Neutrophil (primary cell): Measurements from ENCODE around the gene DIP2C.

Experiments
- H3K27ac ChIP-seq: fragments of 200-600 bp; sonication (generic); 2 replicates; pipeline ENCODE4 v1.5.1; 2016; ENCODE audit warnings: mild to moderate bottlenecking, moderate library complexity
- H3K27me3 ChIP-seq: fragments of 200-600 bp; sonication (generic); 2 replicates; pipeline ENCODE4 v1.6.0; 2016; ENCODE audit warnings: mild to moderate bottlenecking
- H3K36me3 ChIP-seq: fragments of 200-600 bp; sonication (generic); 2 replicates; pipeline ENCODE4 v1.5.1; 2017
- H3K4me1 ChIP-seq, 2 experiments: fragments of 200-600 bp in 1 of 2; sonication (generic) in 1 of 2; 1 replicate in 1 of 2; 2 replicates in 1 of 2; pipeline versions ENCODE4 v1.5.1 to v1.6.1; 2013 to 2016; ENCODE audit warnings: low read depth in 1 of 2, low read length in 1 of 2, mild to moderate bottlenecking in 1 of 2, moderate library complexity in 1 of 2; ENCODE audit not compliant: control insufficient read depth in 1 of 2, insufficient read depth in 1 of 2
- H3K4me3 ChIP-seq, 2 experiments: fragments of 200-600 bp in 1 of 2; sonication (generic) in 1 of 2; 1 replicate in 1 of 2; 2 replicates in 1 of 2; pipeline ENCODE4 v1.5.1; 2013 to 2016; ENCODE audit warnings: low read depth in 1 of 2, low read length in 1 of 2, mild to moderate bottlenecking in 1 of 2, moderate library complexity in 1 of 2
- H3K9me3 ChIP-seq: fragments of 200-600 bp; sonication (generic); 2 replicates; pipeline ENCODE4 v1.5.1; 2016
- TF ChIP-seq, protein P1 (sequence below): fragments of 200-600 bp; sonication (generic); IDR thresholded peaks from 2 replicates; pipeline ENCODE4 v1.5.1; 2016; ENCODE audit warnings: antibody characterized with exemption

Gene DIP2C, protein sequence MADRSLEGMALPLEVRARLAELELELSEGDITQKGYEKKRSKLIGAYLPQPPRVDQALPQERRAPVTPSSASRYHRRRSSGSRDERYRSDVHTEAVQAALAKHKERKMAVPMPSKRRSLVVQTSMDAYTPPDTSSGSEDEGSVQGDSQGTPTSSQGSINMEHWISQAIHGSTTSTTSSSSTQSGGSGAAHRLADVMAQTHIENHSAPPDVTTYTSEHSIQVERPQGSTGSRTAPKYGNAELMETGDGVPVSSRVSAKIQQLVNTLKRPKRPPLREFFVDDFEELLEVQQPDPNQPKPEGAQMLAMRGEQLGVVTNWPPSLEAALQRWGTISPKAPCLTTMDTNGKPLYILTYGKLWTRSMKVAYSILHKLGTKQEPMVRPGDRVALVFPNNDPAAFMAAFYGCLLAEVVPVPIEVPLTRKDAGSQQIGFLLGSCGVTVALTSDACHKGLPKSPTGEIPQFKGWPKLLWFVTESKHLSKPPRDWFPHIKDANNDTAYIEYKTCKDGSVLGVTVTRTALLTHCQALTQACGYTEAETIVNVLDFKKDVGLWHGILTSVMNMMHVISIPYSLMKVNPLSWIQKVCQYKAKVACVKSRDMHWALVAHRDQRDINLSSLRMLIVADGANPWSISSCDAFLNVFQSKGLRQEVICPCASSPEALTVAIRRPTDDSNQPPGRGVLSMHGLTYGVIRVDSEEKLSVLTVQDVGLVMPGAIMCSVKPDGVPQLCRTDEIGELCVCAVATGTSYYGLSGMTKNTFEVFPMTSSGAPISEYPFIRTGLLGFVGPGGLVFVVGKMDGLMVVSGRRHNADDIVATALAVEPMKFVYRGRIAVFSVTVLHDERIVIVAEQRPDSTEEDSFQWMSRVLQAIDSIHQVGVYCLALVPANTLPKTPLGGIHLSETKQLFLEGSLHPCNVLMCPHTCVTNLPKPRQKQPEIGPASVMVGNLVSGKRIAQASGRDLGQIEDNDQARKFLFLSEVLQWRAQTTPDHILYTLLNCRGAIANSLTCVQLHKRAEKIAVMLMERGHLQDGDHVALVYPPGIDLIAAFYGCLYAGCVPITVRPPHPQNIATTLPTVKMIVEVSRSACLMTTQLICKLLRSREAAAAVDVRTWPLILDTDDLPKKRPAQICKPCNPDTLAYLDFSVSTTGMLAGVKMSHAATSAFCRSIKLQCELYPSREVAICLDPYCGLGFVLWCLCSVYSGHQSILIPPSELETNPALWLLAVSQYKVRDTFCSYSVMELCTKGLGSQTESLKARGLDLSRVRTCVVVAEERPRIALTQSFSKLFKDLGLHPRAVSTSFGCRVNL (N-terminal part only)

GRCh38 chr10:689452-690371, at the start of gene DIP2C:
Gene DIP2C (minus strand): TSS chr10:689668. CDS start chr10:689578, 90 bp downstream.
- Histone ChIP-seq H3K9me3 (no peaks in the 10 kb centered on the region), H3K27me3 (peaks cover 80% of the 10 kb centered on the region), H3K4me1 (no peaks in the 10 kb centered on the region), H3K27ac (no peak within 1 kb of the TSS), H3K36me3 (no peaks in the 10 kb centered on the region), H3K4me3 (no peak within 1 kb of the TSS)
- TF ChIP-seq, protein P1, sequence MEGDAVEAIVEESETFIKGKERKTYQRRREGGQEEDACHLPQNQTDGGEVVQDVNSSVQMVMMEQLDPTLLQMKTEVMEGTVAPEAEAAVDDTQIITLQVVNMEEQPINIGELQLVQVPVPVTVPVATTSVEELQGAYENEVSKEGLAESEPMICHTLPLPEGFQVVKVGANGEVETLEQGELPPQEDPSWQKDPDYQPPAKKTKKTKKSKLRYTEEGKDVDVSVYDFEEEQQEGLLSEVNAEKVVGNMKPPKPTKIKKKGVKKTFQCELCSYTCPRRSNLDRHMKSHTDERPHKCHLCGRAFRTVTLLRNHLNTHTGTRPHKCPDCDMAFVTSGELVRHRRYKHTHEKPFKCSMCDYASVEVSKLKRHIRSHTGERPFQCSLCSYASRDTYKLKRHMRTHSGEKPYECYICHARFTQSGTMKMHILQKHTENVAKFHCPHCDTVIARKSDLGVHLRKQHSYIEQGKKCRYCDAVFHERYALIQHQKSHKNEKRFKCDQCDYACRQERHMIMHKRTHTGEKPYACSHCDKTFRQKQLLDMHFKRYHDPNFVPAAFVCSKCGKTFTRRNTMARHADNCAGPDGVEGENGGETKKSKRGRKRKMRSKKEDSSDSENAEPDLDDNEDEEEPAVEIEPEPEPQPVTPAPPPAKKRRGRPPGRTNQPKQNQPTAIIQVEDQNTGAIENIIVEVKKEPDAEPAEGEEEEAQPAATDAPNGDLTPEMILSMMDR = no peak

- H3K4me3 ChIP-seq = no peak overlapping the region
- H3K27me3 ChIP-seq = no peaks in the 10 kb centered on the region
- TF ChIP-seq, protein P1 = no peak
Observed at GRCh38 chr10:734481-734880, 45.0 kb upstream of the DIP2C start.

DNA sequence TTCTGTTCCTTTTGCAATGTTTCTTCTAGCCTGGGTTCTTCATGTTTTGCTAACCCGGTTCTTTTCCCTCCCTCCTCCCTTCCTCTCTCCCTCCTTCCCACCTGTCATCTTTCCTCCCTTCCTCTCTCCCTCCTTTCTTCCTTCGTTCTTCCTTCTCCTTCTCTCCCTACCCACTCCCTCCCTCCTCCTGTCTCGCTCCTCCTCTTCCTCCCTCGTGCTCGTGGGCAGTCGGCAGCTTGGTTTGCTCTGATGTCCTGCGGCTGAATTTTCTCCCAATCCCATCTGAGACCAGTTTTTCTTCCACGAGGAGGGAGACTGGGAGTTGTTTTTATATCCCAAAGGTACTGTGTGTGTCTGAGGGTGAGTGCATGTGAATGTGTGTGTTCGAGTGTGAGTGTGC, 43.6 kb upstream of the DIP2C start:
- TF ChIP-seq, protein P1 = no peak
- Histone ChIP-seq H3K27me3 (no peaks in the 10 kb centered on the region), H3K36me3 (no peaks in the 10 kb centered on the region), H3K27ac (no peak overlapping the region), H3K4me1 (no peaks in the 10 kb centered on the region), H3K4me3 (no peak overlapping the region), H3K9me3 (no peaks in the 10 kb centered on the region)

More at GRCh38 chr10:734481-734880, 45.0 kb upstream of the DIP2C start:
- Histone ChIP-seq H3K27ac (no peak overlapping the region), H3K4me1 (no peaks in the 10 kb centered on the region), H3K9me3 (no peaks in the 10 kb centered on the region), H3K36me3 (no peaks in the 10 kb centered on the region)

DNA sequence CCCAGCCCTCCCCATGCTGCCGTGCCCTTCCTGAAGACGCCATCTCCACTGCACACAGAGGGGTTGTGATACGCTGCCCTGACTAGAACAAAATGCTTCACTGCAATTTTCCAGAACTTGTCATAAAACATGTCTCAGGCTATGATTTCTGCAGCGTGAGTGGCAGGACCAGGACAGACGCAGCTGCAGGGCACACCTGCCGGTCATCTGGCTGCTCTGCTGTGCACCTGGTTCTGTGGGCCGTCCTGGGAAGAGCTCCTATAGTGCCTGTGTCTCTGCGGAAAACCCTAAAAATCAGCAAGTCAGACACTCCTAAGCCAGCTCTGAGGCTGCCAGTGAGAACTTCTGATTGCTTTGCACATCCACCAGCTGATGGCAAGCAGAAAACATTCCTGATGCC, 39.7 kb upstream of the DIP2C start:
- H3K27me3 ChIP-seq = no peaks in the 10 kb centered on the region
- H3K27ac ChIP-seq = no peak overlapping the region
- no peaks in the 10 kb centered on the region for H3K36me3 ChIP-seq
- H3K4me1 ChIP-seq = no peaks in the 10 kb centered on the region
- TF ChIP-seq, protein P1 = no peak
- H3K9me3 ChIP-seq = peaks cover 2% of the 10 kb centered on the region
- no peak overlapping the region for H3K4me3 ChIP-seq
